Mesodermal cell (in vitro differentiated cells): ENCODE data around the gene C19orf25.

ENCODE experiments used
- H3K27ac ChIP-seq: 2 replicates; pipeline ENCODE4 v1.7.0; 2013; ENCODE audit warnings: mild to moderate bottlenecking, low read depth, low read length, moderate library complexity; ENCODE audit not compliant: severe bottlenecking
- H3K36me3 ChIP-seq: 2 replicates; pipeline ENCODE4 v1.7.1; 2013; ENCODE audit warnings: mild to moderate bottlenecking, low read length, moderate library complexity; ENCODE audit not compliant: control insufficient read depth, insufficient read depth
- H3K4me1 ChIP-seq: one replicate; pipeline ENCODE4 v1.7.1; 2013; ENCODE audit warnings: mild to moderate bottlenecking, low read length; ENCODE audit not compliant: insufficient read depth, control insufficient read depth, poor library complexity, severe bottlenecking
- H3K4me3 ChIP-seq: 2 replicates; pipeline ENCODE4 v1.7.0; 2013; ENCODE audit warnings: low read length, control low read depth, mild to moderate bottlenecking; ENCODE audit not compliant: insufficient read depth, poor library complexity, severe bottlenecking; ENCODE audit errors: extremely low read depth
- H3K9me3 ChIP-seq: 2 replicates; pipeline ENCODE4 v1.7.1; 2013; ENCODE audit warnings: mild to moderate bottlenecking, low read length, moderate library complexity; ENCODE audit not compliant: control insufficient read depth
- WGBS, 2 experiments: methylation state at CpG; one replicate each; pipeline ENCODE4 v1.1.5; 2013; ENCODE audit warnings: missing lambda C conversion rate in 2 of 2; ENCODE audit not compliant: insufficient coverage in 2 of 2; 5-methylcytosine and 5-hydroxymethylcytosine counted together

The C19orf25 gene

GRCh38 chr19:1449467-1450442, 29.3 kb downstream of the C19orf25 start, which contains the start of gene APC2:
Gene APC2, plus strand, starts transcription at chr19:1450121. Its CDS starts 2,881 bp downstream, at chr19:1453002.
- H3K36me3 ChIP-seq: no peaks in the 10 kb centered on the region
- no peak within 1 kb of the TSS for H3K4me3 ChIP-seq
- H3K4me1 ChIP-seq: peaks cover 7% of the 10 kb centered on the region
- H3K9me3 ChIP-seq: no peaks in the 10 kb centered on the region
- WGBS, 2 experiments: 9 to 10% methylated on average over 43 to 59 of the region's 74 CpGs
- no peak within 1 kb of the TSS for H3K27ac ChIP-seq

DNA sequence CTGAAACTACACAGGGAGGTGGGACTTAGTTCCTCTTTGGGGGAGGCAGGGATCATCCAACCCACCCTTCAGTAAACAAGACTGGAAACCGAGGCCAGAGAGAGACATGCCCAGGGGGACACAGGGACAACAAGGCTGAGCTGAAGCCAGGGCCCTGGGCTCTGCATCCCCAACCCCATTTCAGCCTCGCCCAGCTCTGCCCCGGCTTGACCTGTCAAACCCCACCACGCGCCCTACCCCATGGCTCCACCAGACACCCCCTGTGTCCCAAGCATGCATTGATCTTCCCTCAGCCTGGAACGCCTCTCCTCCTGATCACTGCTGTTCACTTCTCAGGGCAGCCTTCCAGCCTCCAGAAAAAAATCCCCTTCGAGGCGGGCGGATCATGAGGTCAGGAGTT, 31.1 kb downstream of the C19orf25 start:
- 80 to 87% methylated on average over 6 of the region's 9 CpGs for WGBS, 2 experiments
- Histone ChIP-seq H3K27ac (no peak overlapping the region), H3K4me3 (no peak overlapping the region)

DNA sequence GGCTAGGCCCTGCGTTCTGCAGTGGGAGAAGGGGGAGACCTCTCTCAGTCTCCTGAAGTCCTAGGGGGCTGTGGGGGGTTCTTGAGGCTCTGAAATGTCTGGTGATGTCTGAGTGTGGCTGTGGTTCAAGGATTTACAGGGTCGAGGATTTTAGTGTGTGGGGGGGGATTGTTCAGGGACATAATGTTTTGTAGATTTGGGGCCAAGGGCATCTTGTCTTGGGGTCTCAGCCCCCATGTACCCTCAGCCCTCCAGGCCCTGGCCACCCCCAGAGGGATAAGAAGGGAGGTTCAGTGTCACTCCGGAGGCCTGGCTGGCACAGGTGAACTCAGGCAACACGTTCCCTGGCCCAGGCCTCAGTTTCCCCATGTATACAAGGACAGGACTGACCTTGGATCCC, 31.5 kb downstream of the C19orf25 start:
- 40 to 80% methylated on average over 1 of the region's 4 CpGs for WGBS, 2 experiments
- peaks cover 14% of the 10 kb centered on the region for H3K4me1 ChIP-seq
- H3K36me3 ChIP-seq: peaks cover 3% of the 10 kb centered on the region
- no peaks in the 10 kb centered on the region for H3K9me3 ChIP-seq
- H3K27ac ChIP-seq: no peak overlapping the region
- H3K4me3 ChIP-seq: no peak overlapping the region

More for the DNA sequence above, 31.1 kb downstream of the C19orf25 start:
- Histone ChIP-seq H3K36me3 (no peaks in the 10 kb centered on the region), H3K4me1 (peaks cover 14% of the 10 kb centered on the region), H3K9me3 (no peaks in the 10 kb centered on the region)

DNA sequence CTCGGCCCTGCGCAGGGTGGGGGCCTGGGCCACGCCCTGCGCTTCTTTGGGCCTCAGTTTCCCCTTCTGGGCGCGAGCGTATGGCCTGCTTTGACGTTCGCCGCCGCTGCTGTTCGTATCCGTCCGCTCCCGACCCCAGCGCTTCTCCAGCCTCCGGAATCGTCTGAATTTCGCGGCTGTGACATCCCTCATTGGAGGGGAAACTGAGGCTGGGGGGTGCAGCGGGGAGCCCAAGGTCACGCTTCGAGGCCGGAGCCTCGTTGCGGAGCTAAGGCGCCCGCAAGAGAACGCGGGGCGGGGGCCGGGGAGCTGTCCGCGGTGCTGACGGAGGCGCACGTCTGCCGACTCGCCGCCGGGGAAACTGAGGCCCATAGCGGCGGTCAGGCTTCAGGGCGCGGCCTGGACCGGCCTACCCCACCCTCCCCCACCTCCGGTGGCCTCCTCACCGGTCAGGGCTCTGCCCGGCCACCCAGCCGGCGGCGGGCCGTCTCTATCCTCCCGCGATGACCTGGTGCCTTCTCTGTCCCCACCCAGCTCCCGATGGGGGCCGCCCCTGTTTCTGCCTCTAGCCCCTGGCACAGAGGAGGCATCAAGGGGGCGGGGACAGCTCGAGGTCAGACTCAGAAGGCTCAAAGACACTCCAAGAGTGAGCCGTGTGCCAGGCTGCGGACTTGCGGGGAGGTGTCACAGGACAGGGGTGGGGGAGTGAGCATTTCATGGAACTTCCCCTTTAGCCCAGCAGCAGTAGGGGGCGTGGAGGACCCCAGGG, 32.1 kb downstream of the C19orf25 start:
- no peak overlapping the region for H3K27ac ChIP-seq
- 3 to 4% methylated on average over 56 to 57 of the region's 63 CpGs for WGBS, 2 experiments
- peaks cover 14% of the 10 kb centered on the region for H3K4me1 ChIP-seq
- peaks cover 9% of the 10 kb centered on the region for H3K36me3 ChIP-seq
- no peaks in the 10 kb centered on the region for H3K9me3 ChIP-seq
- H3K4me3 ChIP-seq: peak overlapping the region; percentile 50

DNA sequence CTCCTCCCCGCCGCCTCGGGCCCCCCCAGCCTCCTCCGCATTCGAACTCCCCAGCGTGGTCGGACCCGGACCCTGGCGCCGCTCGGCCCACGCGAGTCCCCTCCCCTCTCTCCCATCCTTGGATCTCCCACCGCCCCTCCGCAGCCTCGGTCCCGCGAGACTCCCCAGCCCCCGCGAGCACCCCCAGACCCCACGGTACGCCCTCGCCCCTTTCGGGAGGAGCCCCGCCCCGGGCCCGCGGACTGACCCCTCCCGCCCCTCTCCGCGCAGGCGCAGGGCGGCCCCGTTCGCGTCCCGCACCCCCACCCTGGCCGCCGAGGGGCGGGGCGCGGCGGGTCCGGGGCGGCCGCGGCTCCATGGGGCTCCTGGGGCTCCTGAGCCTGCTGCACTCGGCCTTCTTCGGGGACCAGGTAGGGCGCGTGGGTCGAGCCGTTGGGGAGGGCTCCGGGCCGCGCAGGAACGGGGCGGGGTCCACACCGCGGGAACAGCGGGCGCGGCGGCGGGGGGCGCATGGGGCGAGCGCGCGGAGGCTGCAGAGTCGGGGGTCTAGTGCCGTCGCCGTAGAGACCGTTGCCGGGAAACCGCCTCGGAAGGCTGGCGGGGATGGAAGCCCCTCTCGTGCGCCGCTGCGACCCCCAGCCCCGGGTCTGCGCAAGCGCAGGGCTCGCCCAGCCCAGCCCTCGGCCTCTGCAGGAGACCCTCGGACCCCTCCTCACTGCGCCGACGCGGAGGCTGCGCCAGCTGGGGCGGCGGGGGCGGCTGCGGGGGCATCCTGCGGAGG, 32.9 kb downstream of the C19orf25 start:
- Histone ChIP-seq H3K9me3 (no peaks in the 10 kb centered on the region), H3K4me1 (peaks cover 14% of the 10 kb centered on the region), H3K4me3 (peak overlapping the region; percentile 50), H3K27ac (no peak overlapping the region), H3K36me3 (peaks cover 17% of the 10 kb centered on the region)
- WGBS, 2 experiments: 1 to 2% methylated on average over 44 to 71 of the region's 99 CpGs

- H3K4me3 ChIP-seq: peak overlapping the region; percentile 50
- 0 to 4% methylated on average over 33 to 49 of the region's 70 CpGs for WGBS, 2 experiments
- H3K4me1 ChIP-seq: peaks cover 18% of the 10 kb centered on the region
- H3K36me3 ChIP-seq: peaks cover 25% of the 10 kb centered on the region
- no peaks in the 10 kb centered on the region for H3K9me3 ChIP-seq
- no peak overlapping the region for H3K27ac ChIP-seq
Measured at GRCh38 chr19:1445185-1445931, 33.7 kb downstream of the C19orf25 start.

DNA sequence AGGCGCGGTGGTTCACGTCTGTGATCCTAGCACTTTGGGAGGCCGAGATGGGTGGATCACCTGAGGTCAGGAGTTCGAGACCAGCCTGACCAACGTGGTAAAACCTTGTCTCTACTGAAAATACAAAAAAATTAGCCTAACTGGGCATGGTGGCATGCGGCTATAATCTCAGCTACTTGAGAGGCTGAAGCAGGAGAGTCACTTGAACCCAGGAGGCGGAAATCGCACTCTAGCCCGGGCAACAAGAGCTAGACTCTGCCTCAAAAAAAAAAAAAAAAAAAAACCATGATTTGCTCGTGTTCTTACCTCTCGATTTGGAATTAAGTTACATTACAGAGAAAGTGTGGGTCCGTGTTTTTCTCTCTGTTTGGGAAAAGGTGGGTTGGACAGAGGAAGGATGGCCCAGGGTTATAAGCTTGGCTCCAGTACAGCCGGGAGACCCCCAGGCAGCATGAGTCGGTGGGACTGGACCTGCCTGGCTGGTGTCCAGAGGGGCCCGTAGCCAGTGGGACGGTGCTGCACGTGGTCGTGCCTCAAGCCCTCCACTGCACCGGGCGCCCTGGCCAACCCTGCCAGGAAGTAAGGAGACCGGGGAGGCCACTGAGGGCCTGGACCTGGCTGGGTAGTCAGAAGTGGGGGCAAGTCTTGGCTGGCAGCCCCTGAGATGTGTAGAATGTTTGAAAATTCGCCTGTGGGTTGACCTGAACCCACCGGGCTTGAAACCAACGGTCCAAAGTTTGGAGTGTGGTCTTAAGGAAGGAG, 37.2 kb downstream of the C19orf25 start:
- H3K27ac ChIP-seq: no peak overlapping the region
- H3K4me1 ChIP-seq: peaks cover 20% of the 10 kb centered on the region
- 96 to 98% methylated on average over 21 to 23 of the region's 25 CpGs for WGBS, 2 experiments
- H3K4me3 ChIP-seq: no peak overlapping the region
- H3K36me3 ChIP-seq: peaks cover 36% of the 10 kb centered on the region
- H3K9me3 ChIP-seq: no peaks in the 10 kb centered on the region

GRCh38 chr19:1441022-1441426, 38.0 kb downstream of the C19orf25 start:
- 96 to 100% methylated on average over 7 to 9 of the region's 9 CpGs for WGBS, 2 experiments
- Histone ChIP-seq H3K9me3 (no peaks in the 10 kb centered on the region), H3K36me3 (peaks cover 36% of the 10 kb centered on the region), H3K4me3 (no peak overlapping the region), H3K4me1 (peaks cover 20% of the 10 kb centered on the region), H3K27ac (no peak overlapping the region)

DNA sequence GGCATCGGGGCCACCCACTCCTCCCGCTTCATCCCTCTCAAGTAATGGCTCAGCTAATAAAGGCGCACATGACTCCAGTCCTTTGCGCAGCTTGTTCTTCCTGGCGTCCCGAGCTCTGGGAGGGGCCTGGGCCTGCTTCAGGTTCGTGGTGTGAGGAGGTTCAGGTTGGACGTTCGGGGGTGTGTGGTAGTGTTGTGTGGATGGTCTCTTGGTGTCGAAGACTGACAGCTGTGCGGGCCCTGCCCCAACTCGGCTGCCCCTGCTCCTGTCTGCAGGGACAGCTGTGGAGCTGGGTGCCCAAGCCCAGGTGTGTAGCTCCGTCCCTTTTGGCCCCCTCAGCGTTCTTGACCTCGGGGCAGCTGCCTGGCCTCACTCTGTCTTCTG, 38.6 kb downstream of the C19orf25 start:
- H3K4me1 ChIP-seq: peaks cover 20% of the 10 kb centered on the region
- H3K4me3 ChIP-seq: no peak overlapping the region
- 93 to 94% methylated on average over 13 to 14 of the region's 15 CpGs for WGBS, 2 experiments
- H3K9me3 ChIP-seq: no peaks in the 10 kb centered on the region
- peaks cover 40% of the 10 kb centered on the region for H3K36me3 ChIP-seq
- no peak overlapping the region for H3K27ac ChIP-seq
